LNCaP clone FGC (cell line): ENCODE data around the gene ROR2.

Experiments used
- DNase-seq: peaks from one replicate; pipeline ENCODE4 v3.0.0-alpha.2; 2011; ENCODE audit warnings: low read depth
- H3K4me3 ChIP-seq: 2 replicates; pipeline ENCODE4 v1.5.1; 2011; ENCODE audit warnings: mild to moderate bottlenecking, low read depth, low read length, control low read depth
- TF ChIP-seq, protein P1 (sequence below): IDR thresholded peaks from 2 replicates; pipeline ENCODE4 v1.5.1; 2012; ENCODE audit warnings: mild to moderate bottlenecking; ENCODE audit not compliant: control insufficient read depth, insufficient read depth; ENCODE audit errors: extremely low read depth

Gene ROR2

DNA sequence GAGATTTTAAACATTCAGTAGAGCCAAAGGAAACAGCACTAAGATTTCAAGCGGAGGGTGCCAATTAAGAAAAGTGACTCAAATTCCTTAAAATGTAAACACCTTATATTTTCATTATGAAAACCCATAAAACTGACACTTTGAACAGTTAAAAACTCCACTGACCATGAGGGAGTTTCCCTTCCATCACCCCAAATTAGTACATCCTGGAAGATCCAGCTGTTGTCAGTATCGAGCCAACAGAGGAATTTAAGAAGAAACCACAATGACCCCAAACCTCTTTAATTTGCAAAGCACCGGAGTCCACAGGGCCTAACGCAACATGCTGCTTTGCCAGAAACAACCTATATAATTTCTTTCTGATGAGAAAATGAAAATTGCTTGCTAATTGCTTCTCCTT lies 41.3 kb downstream of the ROR2 start:
- H3K4me3 ChIP-seq: no peak overlapping the region
- TF ChIP-seq, protein P1, sequence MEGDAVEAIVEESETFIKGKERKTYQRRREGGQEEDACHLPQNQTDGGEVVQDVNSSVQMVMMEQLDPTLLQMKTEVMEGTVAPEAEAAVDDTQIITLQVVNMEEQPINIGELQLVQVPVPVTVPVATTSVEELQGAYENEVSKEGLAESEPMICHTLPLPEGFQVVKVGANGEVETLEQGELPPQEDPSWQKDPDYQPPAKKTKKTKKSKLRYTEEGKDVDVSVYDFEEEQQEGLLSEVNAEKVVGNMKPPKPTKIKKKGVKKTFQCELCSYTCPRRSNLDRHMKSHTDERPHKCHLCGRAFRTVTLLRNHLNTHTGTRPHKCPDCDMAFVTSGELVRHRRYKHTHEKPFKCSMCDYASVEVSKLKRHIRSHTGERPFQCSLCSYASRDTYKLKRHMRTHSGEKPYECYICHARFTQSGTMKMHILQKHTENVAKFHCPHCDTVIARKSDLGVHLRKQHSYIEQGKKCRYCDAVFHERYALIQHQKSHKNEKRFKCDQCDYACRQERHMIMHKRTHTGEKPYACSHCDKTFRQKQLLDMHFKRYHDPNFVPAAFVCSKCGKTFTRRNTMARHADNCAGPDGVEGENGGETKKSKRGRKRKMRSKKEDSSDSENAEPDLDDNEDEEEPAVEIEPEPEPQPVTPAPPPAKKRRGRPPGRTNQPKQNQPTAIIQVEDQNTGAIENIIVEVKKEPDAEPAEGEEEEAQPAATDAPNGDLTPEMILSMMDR: no peak
- no peak for DNase-seq

DNA sequence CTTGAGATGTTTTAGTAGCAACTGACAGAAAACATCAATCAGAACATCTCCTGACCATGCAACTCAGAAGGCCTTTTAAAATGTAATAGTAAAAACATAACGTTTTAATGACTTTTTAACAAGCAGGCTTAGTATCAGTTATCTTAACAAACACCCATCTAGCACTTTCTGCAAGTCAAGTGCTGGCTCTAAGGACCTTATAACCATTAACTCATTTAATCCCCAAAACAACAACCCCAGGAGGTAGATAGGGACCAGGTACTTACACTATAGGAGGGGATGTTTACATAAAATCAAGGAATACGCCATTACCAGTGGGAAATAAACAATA lies 41.8 kb downstream of the ROR2 start:
- TF ChIP-seq, protein P1: no peak
- H3K4me3 ChIP-seq: no peak overlapping the region
- no peak for DNase-seq

DNA sequence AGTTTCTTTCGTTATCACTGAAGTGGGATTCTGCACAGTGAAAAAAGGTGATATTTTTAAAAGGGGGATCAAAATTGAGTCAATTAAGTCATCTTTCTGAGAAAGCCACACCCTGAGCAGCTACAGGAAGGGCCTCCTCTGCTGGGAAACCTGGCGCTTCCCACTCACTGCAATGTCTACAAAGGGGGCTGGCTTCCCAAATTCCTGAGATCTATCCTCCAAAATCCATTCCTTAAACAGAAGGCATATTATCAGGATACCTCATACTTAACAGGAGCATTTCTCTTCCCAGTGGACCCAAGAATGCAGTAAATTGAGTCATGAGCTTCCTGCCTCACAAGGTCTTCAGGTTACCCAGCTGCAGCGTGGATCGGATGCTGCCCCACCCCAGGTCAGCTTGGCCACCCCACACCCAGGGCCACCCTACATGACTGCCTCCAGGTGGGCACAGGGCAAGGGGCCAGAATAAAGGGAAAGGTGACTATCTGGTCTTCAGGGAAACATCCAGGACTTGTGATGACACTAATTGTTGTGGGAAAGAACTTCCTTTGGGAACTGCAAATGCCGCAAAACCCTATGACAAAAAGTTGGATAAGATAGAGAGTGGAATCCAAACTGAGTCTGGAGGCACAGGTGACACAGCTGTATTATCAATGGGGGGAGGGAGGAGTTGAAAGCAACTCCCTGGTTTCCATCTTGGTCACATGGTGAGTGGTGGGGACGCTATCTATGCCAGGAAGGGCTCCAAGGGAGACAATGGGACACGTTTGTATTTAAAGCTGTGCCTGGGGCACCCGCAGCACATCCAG lies 42.3 kb downstream of the ROR2 start:
- TF ChIP-seq, protein P1: no peak
- DNase-seq: no peak
- no peak overlapping the region for H3K4me3 ChIP-seq

DNA sequence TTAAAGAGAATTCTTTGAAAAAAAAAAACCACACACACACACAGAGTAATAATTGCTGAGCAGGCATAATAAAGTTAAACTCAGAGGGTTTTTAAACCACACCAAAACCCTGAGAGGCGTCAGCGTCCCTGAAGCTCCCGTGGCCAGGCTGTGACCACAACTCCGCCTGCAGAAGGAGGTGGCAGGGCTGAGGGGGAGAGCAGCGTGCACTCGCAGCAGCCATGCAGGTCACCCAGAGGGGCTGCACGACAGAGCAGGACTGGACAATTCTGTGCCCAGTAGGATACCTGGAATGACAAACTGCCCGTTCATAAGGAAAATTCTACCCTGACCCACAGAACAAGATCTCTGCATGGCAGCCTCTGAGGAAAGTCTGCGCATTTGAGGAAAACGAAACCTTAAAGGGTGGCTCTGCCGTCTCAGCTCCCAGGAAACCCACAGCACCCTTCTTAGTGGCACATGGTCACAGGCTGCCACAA lies 44.0 kb downstream of the ROR2 start:
- no peak for DNase-seq
- TF ChIP-seq, protein P1: no peak
- H3K4me3 ChIP-seq: no peak overlapping the region

DNA sequence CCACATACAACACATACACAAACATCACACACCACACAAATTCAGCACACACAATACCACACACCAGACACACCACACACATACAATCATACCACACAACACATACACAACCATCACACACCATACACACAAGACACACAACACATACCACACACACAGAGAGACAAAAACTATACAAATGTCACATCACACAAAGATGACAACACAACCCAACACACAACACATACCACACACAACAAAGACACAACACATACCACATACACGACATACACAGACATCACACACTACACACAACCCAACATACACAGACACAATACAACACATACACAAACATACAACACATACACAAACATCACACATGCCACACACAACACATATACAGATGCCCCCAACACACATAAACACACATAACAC lies 44.8 kb downstream of the ROR2 start:
- TF ChIP-seq, protein P1: no peak

DNA sequence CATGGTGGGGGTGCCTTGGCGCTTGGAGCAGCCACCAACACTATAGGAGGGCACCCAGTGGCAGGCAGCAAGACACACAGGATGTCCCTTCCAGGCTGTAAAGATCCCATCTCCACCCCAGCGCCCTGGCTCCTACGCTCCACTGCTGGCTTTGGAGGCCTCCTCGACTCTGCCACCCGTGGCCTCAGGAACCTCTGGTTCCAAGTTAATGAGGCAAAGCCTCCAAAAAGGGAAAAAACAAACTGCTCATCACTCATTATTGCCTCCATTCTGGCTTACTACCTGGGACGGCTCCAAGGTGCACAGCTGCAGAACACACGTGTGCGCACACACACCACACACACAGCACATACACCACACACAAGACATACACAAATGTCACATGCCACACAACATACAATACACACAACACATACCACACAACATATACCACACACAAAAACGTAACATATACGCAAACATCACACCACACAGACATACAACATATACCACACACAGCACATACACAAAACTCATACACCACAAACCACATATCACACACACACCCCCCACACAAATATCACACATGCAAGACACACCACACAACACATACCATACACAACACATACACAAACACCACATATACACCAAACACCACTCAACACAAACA lies 45.3 kb downstream of the ROR2 start:
- TF ChIP-seq, protein P1: no peak
- H3K4me3 ChIP-seq: no peak overlapping the region
- no peak for DNase-seq

More for the DNA sequence above, 44.8 kb downstream of the ROR2 start:
- no peak overlapping the region for H3K4me3 ChIP-seq
- no peak for DNase-seq
